PC-3 (cell line): Measurements from ENCODE around the gene DISC1. TPM values are rescaled to one million over a fixed set of nuclear protein-coding genes. Genes with fewer than 3 reads are reported as not detected.
A peak's percentile ranks its signal among the peaks of the same experiment; 100 is the strongest.

Experiments used
- ATAC-seq: fragments of 200-7000 bp; cut with Tn5 transposase; 2 replicates; pipeline ENCODE4 v1.9.1; 2020; ENCODE audit warnings: mild to moderate bottlenecking, moderate library complexity
- BruUV-seq: library from RNA; stranded (reverse); fragments of 400-500 nt; replicated peaks from 2 replicates; lab custom pipeline; 2021; lab: Mats Ljungman, UMichigan
- CTCF ChIA-PET: fragments of 300-600 bp; sonication (Branson Sonifier 250); formaldehyde crosslinking; loops from one replicate; lab custom pipeline; 2022; ENCODE audit warnings: antibody characterized with exemption; lab: Charles Lee
- POLR2A ChIA-PET: fragments of 300-600 bp; sonication (Branson Sonifier 250); formaldehyde crosslinking; loops from one replicate; lab custom pipeline; 2022; ENCODE audit warnings: antibody characterized with exemption; ENCODE audit not compliant: unreplicated experiment; lab: Charles Lee
- DNase-seq: peaks from one replicate; pipeline ENCODE4 v3.0.0-alpha.2; 2015
- H2AFZ ChIP-seq: fragments of 300-600 bp; sonication (generic); 2 replicates; pipeline ENCODE4 v1.6.0; 2016; ENCODE audit warnings: antibody characterized with exemption, low read length
- H3F3A ChIP-seq: fragments of 300-600 bp; sonication (generic); one replicate; pipeline ENCODE4 v1.6.0; 2017; ENCODE audit warnings: antibody characterized with exemption, low read length, control low read depth, mild to moderate bottlenecking; ENCODE audit not compliant: unreplicated experiment
- H3K27ac ChIP-seq: fragments of 300-600 bp; sonication (generic); 2 replicates; pipeline ENCODE4 v1.5.1; 2016; ENCODE audit warnings: mild to moderate bottlenecking, low read length
- H3K27me3 ChIP-seq: fragments of 300-600 bp; sonication (generic); 2 replicates; pipeline ENCODE4 v1.6.1; 2016; ENCODE audit warnings: low read length, mixed read lengths
- H3K36me3 ChIP-seq: fragments of 300-600 bp; sonication (generic); 2 replicates; pipeline ENCODE4 v1.6.1; 2016; ENCODE audit warnings: low read depth, mixed run types, low read length, mixed read lengths
- H3K4me1 ChIP-seq: fragments of 300-600 bp; sonication (generic); 2 replicates; pipeline ENCODE4 v1.5.1; 2016; ENCODE audit warnings: low read length; ENCODE audit not compliant: insufficient read depth
- H3K4me2 ChIP-seq: fragments of 300-600 bp; sonication (generic); 2 replicates; pipeline ENCODE4 v1.6.0; 2016; ENCODE audit warnings: low read length
- H3K4me3 ChIP-seq: fragments of 300-600 bp; sonication (generic); 2 replicates; pipeline ENCODE4 v1.5.1; 2016; ENCODE audit warnings: mild to moderate bottlenecking, low read length, mixed read lengths
- H3K79me2 ChIP-seq: fragments of 300-600 bp; sonication (generic); 2 replicates; pipeline ENCODE4 v1.6.1; 2017; ENCODE audit warnings: low read length, mixed read lengths
- H3K9ac ChIP-seq: fragments of 300-600 bp; sonication (generic); 2 replicates; pipeline ENCODE4 v1.6.0; 2016; ENCODE audit warnings: mild to moderate bottlenecking, low read length
- H3K9me2 ChIP-seq: fragments of 300-600 bp; sonication (generic); replicated peaks from 2 replicates; pipeline ENCODE4 v1.6.1; 2016; ENCODE audit warnings: mixed run types, low read length, mixed read lengths
- H3K9me3 ChIP-seq: fragments of 300-600 bp; sonication (generic); 2 replicates; pipeline ENCODE4 v1.6.1; 2016; ENCODE audit warnings: low read length, mixed read lengths
- H4K20me1 ChIP-seq: fragments of 300-600 bp; sonication (generic); 2 replicates; pipeline ENCODE4 v1.6.1; 2016; ENCODE audit warnings: low read length, mixed read lengths
- CTCF ChIP-seq: fragments of 300-600 bp; sonication (generic); conservative IDR thresholded peaks from 2 replicates; pipeline ENCODE4 v1.5.1; 2017; ENCODE audit warnings: antibody characterized with exemption, low read depth, mild to moderate bottlenecking, low read length
- EZH2 ChIP-seq: fragments of 300-600 bp; sonication (generic); IDR thresholded peaks from one replicate; pipeline ENCODE4 v1.6.1; 2017; ENCODE audit warnings: antibody characterized with exemption, mild to moderate bottlenecking, low read length; ENCODE audit not compliant: unreplicated experiment
- EZH2phosphoT487 ChIP-seq: fragments of 300-600 bp; sonication (generic); IDR thresholded peaks from 2 replicates; pipeline ENCODE4 v1.6.1; 2018; ENCODE audit warnings: mild to moderate bottlenecking, antibody characterized with exemption, low read length, borderline replicate concordance
- intact Hi-C: fragments of 100-400 bp; cut with micrococcal nuclease; formaldehyde crosslinking; loops from 2 replicates; pipeline ENCODE4 v1.9.0; 2023
- total RNA-seq: library from RNA; depleted of rRNA; stranded (reverse); fragments of >200 nt; gene quantifications from 2 replicates; pipeline ENCODE4 v1.2.3, GENCODE V29; 2014

Gene DISC1
- total RNA-seq, 1 experiment from 2014 or later, result 3.4 TPM

GRCh38 chr1:231844986-231845502, 218.5 kb downstream of the DISC1 start:
- Histone ChIP-seq H3K9ac (no peak overlapping the region), H3K36me3 (no peaks in the 10 kb centered on the region), H3K4me3 (peak overlapping the region; percentile 8; the same call in 1 of the 2 replicates), H3K4me1 (peaks cover 20% of the 10 kb centered on the region), H3K4me2 (peak overlapping the region; percentile 64), H2AFZ (peak overlapping the region; percentile 66), H3K27ac (peak overlapping the region; percentile 54), H3F3A (no peaks in the 10 kb centered on the region), H3K9me2 (no peaks in the 10 kb centered on the region), H3K79me2 (no peaks in the 10 kb centered on the region), H3K9me3 (no peaks in the 10 kb centered on the region), H4K20me1 (no peaks in the 10 kb centered on the region), H3K27me3 (no peaks in the 10 kb centered on the region)
- ChIA-PET CTCF (interaction anchor here (1.0 kb wide), 1 partner anchor 9 kb away, joined by 9 read pairs; no protein-coding TSS in a partner anchor), POLR2A (interaction anchor here (0.7 kb wide), 1 partner anchor 958 kb away, joined by 14 read pairs; no protein-coding TSS in a partner anchor)
- TF ChIP-seq CTCF (peak; percentile 53), EZH2phosphoT487 (no peak)
- intact Hi-C loops, result loop anchor here (5.0 kb wide), 1 partner anchor 88 kb away; no protein-coding TSS in a partner anchor
- BruUV-seq, result no TSS peak
- peak; percentile 74 for ATAC-seq
- DNase-seq, result peak; percentile 80

GRCh38 chr1:231847612-231848397, 221.2 kb downstream of the DISC1 start:
- DNase-seq (no peak), ATAC-seq (no peak)
- no peaks in the 10 kb centered on the region for H3K9me2 ChIP-seq
- no peaks in the 10 kb centered on the region for H3K36me3 ChIP-seq
- H3K27ac ChIP-seq, result no peak overlapping the region
- no peaks in the 10 kb centered on the region for H3K79me2 ChIP-seq
- ChIA-PET CTCF (no interaction called here), POLR2A (no interaction called here)
- H4K20me1 ChIP-seq, result no peaks in the 10 kb centered on the region
- no peaks in the 10 kb centered on the region for H3K9me3 ChIP-seq
- no peak overlapping the region for H3K9ac ChIP-seq
- no peak overlapping the region for H3K4me3 ChIP-seq
- H3F3A ChIP-seq, result no peaks in the 10 kb centered on the region
- H3K4me2 ChIP-seq, result no peak overlapping the region
- no TSS peak for BruUV-seq
- no peak for TF ChIP-seq CTCF
- no peak for TF ChIP-seq EZH2
- TF ChIP-seq EZH2phosphoT487, result no peak
- intact Hi-C loops, result loop anchor here (5.0 kb wide), 1 partner anchor 91 kb away; no protein-coding TSS in a partner anchor
- no peaks in the 10 kb centered on the region for H3K27me3 ChIP-seq
- H3K4me1 ChIP-seq, result peaks cover 18% of the 10 kb centered on the region
- H2AFZ ChIP-seq, result no peak overlapping the region

GRCh38 chr1:231849981-231850380, 223.4 kb downstream of the DISC1 start:
- no TSS peak for BruUV-seq

More at GRCh38 chr1:231849981-231850380, 223.4 kb downstream of the DISC1 start:
- Histone ChIP-seq H4K20me1 (no peaks in the 10 kb centered on the region), H3K79me2 (no peaks in the 10 kb centered on the region), H3K27ac (no peak overlapping the region), H3K4me2 (no peak overlapping the region), H3K4me3 (no peak overlapping the region), H3K27me3 (no peaks in the 10 kb centered on the region), H2AFZ (no peak overlapping the region), H3K36me3 (no peaks in the 10 kb centered on the region), H3F3A (no peaks in the 10 kb centered on the region), H3K9ac (no peak overlapping the region), H3K9me2 (no peaks in the 10 kb centered on the region), H3K9me3 (no peaks in the 10 kb centered on the region), H3K4me1 (peaks cover 9% of the 10 kb centered on the region)
- intact Hi-C loops, result loop anchor here (5.0 kb wide), 1 partner anchor 93 kb away; no protein-coding TSS in a partner anchor
- TF ChIP-seq EZH2, result no peak
- TF ChIP-seq CTCF, result no peak
- TF ChIP-seq EZH2phosphoT487, result no peak
- ChIA-PET POLR2A (no interaction called here), CTCF (no interaction called here)
- DNase-seq (no peak), ATAC-seq (no peak)
